Activated CD4-positive, alpha-beta T cell treated with anti-CD3 and anti-CD28 coated beads, Interleukin-2, amount 10 ng/mL, durations not matched to agents 24 days and 14 days (primary cell): ENCODE measurements around the gene TRIP4. TPM values are rescaled to one million over a fixed set of nuclear protein-coding genes. Genes with fewer than 3 reads are reported as not detected.
"Not testable (repeated sequence)": the region's sequence is repeated elsewhere in the genome, so short reads cannot be mapped to it uniquely, and the experiment has no call there.

Source experiments
- DNase-seq: peaks from one replicate; pipeline ENCODE4 v3.0.0; 2022
- H3K27ac Mint-ChIP-seq: one replicate; pipeline ENCODE4 v1.8.0; 2022; ENCODE audit warnings: mild to moderate bottlenecking, mixed read lengths
- H3K27me3 Mint-ChIP-seq: one replicate; pipeline ENCODE4 v1.8.0; 2022; ENCODE audit warnings: mixed read lengths
- H3K36me3 Mint-ChIP-seq: one replicate; pipeline ENCODE4 v1.8.0; 2022; ENCODE audit warnings: low read depth, mild to moderate bottlenecking, mixed read lengths
- H3K4me1 Mint-ChIP-seq: one replicate; pipeline ENCODE4 v1.8.0; 2021; ENCODE audit warnings: mixed read lengths
- H3K4me3 Mint-ChIP-seq: one replicate; pipeline ENCODE4 v1.8.0; 2022; ENCODE audit warnings: mild to moderate bottlenecking, moderate library complexity, mixed read lengths
- H3K9me3 Mint-ChIP-seq: one replicate; pipeline ENCODE4 v1.8.0; 2021; ENCODE audit warnings: mixed read lengths
- intact Hi-C: fragments of 100-400 bp; cut with micrococcal nuclease; formaldehyde crosslinking; loops from one replicate; pipeline ENCODE4 v1.15.1; 2023
- total RNA-seq: library from RNA; stranded (reverse); gene quantifications from 2 replicates; pipeline ENCODE4 v1.2.3, GENCODE V29; 2022

Gene TRIP4
- total RNA-seq, 1 donor from 2014 or later: 21.1 TPM

DNA sequence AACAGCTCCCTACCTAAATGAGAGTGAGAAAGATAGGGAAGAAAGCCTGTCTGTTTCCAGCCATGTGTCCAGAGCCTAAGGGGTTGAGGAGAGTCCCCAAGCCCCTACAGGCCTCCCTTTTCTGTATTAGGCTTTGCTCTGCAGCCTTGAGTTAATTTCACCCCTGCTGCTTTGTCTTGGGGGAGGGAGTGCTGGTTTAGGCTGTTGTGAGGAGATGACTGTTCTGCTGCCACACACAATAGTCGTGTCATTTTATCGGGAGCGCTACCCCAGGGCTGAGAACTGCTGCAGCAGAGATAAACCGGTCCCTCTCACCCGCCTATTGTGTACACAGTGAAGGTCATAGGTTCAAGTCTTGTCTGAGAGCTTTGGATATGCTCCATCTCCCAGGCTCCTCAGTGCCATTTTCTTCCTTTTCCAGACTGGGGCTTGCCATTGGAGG, 74.1 kb downstream of the TRIP4 start:
- H3K4me3 Mint-ChIP-seq: peak overlapping the region; percentile 92
- peak overlapping the region; percentile 90 for H3K27ac Mint-ChIP-seq
- intact Hi-C loops: loop anchor here (1.0 to 5.0 kb wide), 6 partner anchors 31 to 173 kb away; partner anchors contain the start of gene PCLAF
- H3K27me3 Mint-ChIP-seq: no peaks in the 10 kb centered on the region
- peaks cover 58% of the 10 kb centered on the region for H3K4me1 Mint-ChIP-seq
- peak; percentile 72 for DNase-seq
- H3K36me3 Mint-ChIP-seq: peaks cover 21% of the 10 kb centered on the region
- no peaks in the 10 kb centered on the region for H3K9me3 Mint-ChIP-seq

DNA sequence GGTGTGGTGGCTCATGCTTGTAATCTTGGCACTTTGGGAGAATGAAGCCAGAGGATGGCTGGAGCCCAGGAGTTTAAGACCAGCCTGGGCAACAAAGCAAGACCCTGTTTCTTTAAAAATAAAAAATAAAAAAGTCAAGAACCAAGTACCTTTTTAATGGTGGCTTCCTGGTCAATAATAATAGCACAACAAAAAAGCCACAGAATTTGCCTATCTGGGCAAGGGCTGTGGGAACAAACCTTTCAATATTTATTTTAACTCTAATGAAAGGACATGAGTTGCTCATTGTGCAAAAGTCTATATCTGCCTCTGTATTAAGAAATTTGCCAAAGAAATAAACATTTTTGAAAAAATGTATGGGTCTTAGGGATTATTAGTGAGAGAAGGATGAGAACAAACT, 74.9 kb downstream of the TRIP4 start:
- Mint-ChIP-seq H3K9me3 (no peaks in the 10 kb centered on the region), H3K4me3 (peak overlapping the region; percentile 92), H3K36me3 (peaks cover 20% of the 10 kb centered on the region), H3K27me3 (no peaks in the 10 kb centered on the region), H3K4me1 (peaks cover 61% of the 10 kb centered on the region), H3K27ac (peak overlapping the region; percentile 90)
- DNase-seq: no peak
- intact Hi-C loops: loop anchor here (5.0 kb wide), 2 partner anchors 40 to 120 kb away; no protein-coding TSS in a partner anchor

- Mint-ChIP-seq H3K36me3 (peaks cover 24% of the 10 kb centered on the region), H3K27me3 (no peaks in the 10 kb centered on the region), H3K9me3 (no peaks in the 10 kb centered on the region), H3K4me1 (peaks cover 64% of the 10 kb centered on the region), H3K4me3 (peak overlapping the region; percentile 36), H3K27ac (peak overlapping the region; percentile 54)
- intact Hi-C loops: loop anchor here (5.0 kb wide), 2 partner anchors 38 to 118 kb away; no protein-coding TSS in a partner anchor
- no peak for DNase-seq
Observed at GRCh38 chr15:64464276-64465005, 76.8 kb downstream of the TRIP4 start.

DNA sequence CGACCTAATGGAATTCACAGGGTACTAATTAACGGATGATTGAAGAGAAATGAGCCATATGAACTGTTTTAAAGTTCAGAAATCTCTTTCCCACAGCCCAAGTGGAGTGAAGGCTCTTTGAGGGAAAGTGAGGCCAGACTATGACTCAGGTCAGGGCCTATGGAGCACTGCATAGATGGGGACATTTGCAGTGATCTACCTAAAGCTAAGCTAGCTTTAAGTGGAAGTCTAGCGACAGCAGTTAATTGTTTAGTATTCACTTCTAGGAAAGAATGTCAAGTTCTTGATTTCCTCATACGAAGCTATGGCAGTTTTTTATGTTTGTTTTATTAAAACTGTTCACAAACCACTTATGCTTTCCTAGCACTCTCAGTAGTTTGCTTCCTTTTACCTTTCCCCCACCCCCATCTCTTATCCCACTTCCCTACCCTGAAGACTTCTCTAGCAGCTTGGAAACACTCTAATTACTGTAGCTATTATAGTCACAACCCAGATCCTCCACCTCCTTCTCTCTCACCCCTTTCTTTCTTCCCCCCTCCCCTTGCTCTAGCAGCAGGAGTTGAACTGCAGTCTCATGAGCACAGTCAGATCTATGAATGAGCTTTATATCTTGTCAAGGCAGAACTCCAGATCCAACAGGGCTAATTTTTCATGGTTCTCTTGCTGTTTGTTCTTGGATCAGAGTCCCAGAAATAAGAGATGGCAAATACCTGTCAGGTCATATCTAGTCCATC, 78.9 kb downstream of the TRIP4 start:
- no peaks in the 10 kb centered on the region for H3K9me3 Mint-ChIP-seq
- H3K4me3 Mint-ChIP-seq: no peak overlapping the region
- peak overlapping the region; percentile 3 for H3K27ac Mint-ChIP-seq
- intact Hi-C loops: no loop called here
- peaks cover 53% of the 10 kb centered on the region for H3K4me1 Mint-ChIP-seq
- DNase-seq: no peak
- H3K36me3 Mint-ChIP-seq: peaks cover 21% of the 10 kb centered on the region
- H3K27me3 Mint-ChIP-seq: no peaks in the 10 kb centered on the region

- intact Hi-C loops: no loop called here
- H3K27ac Mint-ChIP-seq: no peak overlapping the region
Observed at GRCh38 chr15:64472161-64472560, 84.5 kb downstream of the TRIP4 start.

GRCh38 chr15:64474846-64475245, 87.2 kb downstream of the TRIP4 start:
- Mint-ChIP-seq H3K9me3 (no peaks in the 10 kb centered on the region), H3K36me3 (peaks cover 22% of the 10 kb centered on the region), H3K4me3 (no peak overlapping the region), H3K4me1 (peaks cover 19% of the 10 kb centered on the region), H3K27me3 (no peaks in the 10 kb centered on the region), H3K27ac (no peak overlapping the region)
- intact Hi-C loops: no loop called here
- DNase-seq: no peak

More at GRCh38 chr15:64472161-64472560, 84.5 kb downstream of the TRIP4 start:
- no peaks in the 10 kb centered on the region for H3K9me3 Mint-ChIP-seq
- H3K27me3 Mint-ChIP-seq: no peaks in the 10 kb centered on the region
- no peak overlapping the region for H3K4me3 Mint-ChIP-seq
- H3K4me1 Mint-ChIP-seq: peaks cover 33% of the 10 kb centered on the region
- peaks cover 28% of the 10 kb centered on the region for H3K36me3 Mint-ChIP-seq
- no peak for DNase-seq

- Mint-ChIP-seq H3K27ac (peak overlapping the region; percentile 17), H3K36me3 (peaks cover 22% of the 10 kb centered on the region), H3K4me3 (no peak overlapping the region), H3K9me3 (no peaks in the 10 kb centered on the region), H3K4me1 (peaks cover 19% of the 10 kb centered on the region), H3K27me3 (no peaks in the 10 kb centered on the region)
- intact Hi-C loops: no loop called here
- DNase-seq: no peak
Observed at GRCh38 chr15:64476550-64476949, 88.9 kb downstream of the TRIP4 start.

DNA sequence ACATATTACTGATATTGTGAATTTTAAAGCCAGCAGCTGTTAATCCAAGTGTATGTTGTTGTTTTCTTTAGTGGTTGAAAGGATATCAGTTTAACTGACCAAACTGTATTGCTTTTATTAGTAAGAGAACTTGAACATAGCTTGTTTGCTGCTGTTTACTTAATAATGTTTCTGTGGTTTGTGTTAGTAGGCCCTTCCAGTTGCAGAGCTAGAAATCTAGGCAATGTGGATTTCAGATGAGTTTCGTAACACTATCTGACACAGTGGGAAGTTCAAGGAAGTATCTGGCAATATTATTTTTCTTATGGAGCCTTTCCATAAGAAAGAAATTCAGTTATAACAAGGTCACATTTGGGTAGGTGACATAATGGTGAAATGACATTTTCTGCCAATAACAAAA, 91.2 kb downstream of the TRIP4 start:
- no peaks in the 10 kb centered on the region for H3K9me3 Mint-ChIP-seq
- H3K4me1 Mint-ChIP-seq: peaks cover 18% of the 10 kb centered on the region
- peaks cover 26% of the 10 kb centered on the region for H3K36me3 Mint-ChIP-seq
- intact Hi-C loops: no loop called here
- H3K27ac Mint-ChIP-seq: no peak overlapping the region
- no peaks in the 10 kb centered on the region for H3K27me3 Mint-ChIP-seq
- no peak for DNase-seq
- H3K4me3 Mint-ChIP-seq: no peak overlapping the region

DNA sequence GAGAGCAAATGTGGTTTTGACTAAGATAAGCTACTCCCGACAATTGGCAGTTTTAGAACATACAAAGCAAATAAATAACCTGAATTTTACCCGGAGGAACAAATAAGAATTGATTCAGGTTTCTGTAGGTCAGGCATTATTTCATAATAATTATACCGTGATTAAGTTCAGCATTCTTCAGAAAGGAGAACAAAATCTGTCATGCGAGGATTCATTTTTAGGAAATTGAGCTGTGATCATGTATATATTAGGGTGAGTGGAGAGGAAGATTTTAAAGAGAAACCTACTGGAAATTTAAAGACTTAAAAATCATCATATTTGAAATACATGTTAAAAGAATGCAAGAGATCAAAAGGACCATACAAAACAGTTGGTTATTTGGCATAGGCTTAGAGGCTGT, 93.3 kb downstream of the TRIP4 start:
- Mint-ChIP-seq H3K9me3 (no peaks in the 10 kb centered on the region), H3K4me1 (peaks cover 16% of the 10 kb centered on the region), H3K27me3 (no peaks in the 10 kb centered on the region), H3K4me3 (no peak overlapping the region), H3K36me3 (peaks cover 24% of the 10 kb centered on the region), H3K27ac (no peak overlapping the region)
- no peak for DNase-seq
- intact Hi-C loops: no loop called here

GRCh38 chr15:64483749-64484148, 96.1 kb downstream of the TRIP4 start:
- no peak for DNase-seq
- H3K4me1 Mint-ChIP-seq: peaks cover 12% of the 10 kb centered on the region
- no peak overlapping the region for H3K4me3 Mint-ChIP-seq
- H3K27ac Mint-ChIP-seq: no peak overlapping the region
- H3K27me3 Mint-ChIP-seq: no peaks in the 10 kb centered on the region
- intact Hi-C loops: no loop called here
- peaks cover 25% of the 10 kb centered on the region for H3K36me3 Mint-ChIP-seq
- H3K9me3 Mint-ChIP-seq: no peaks in the 10 kb centered on the region

DNA sequence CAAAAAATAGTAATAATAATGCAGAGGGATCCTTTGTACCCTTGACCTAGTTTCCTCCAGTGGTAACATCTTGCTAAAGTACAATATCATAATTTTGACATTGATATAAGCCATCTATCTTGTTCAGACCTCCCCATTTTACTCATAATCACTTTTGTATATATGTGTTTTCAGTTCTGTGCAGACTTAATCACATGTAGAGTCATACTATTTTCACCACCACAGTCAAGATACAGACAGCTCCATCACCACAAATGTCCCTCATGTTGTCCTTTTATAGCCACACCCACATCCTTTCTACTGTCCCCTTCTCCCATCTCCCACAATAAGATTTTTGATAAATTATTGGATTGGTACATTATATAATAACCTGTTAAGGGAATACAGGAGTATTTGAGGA, 98.2 kb downstream of the TRIP4 start:
- no peaks in the 10 kb centered on the region for H3K9me3 Mint-ChIP-seq
- intact Hi-C loops: no loop called here
- peaks cover 17% of the 10 kb centered on the region for H3K4me1 Mint-ChIP-seq
- H3K27ac Mint-ChIP-seq: no peak overlapping the region
- H3K27me3 Mint-ChIP-seq: no peaks in the 10 kb centered on the region
- H3K36me3 Mint-ChIP-seq: peaks cover 34% of the 10 kb centered on the region
- no peak for DNase-seq
- H3K4me3 Mint-ChIP-seq: no peak overlapping the region

- Mint-ChIP-seq H3K4me1 (peaks cover 25% of the 10 kb centered on the region), H3K4me3 (no peak overlapping the region), H3K36me3 (peaks cover 37% of the 10 kb centered on the region), H3K9me3 (no peaks in the 10 kb centered on the region), H3K27ac (no peak overlapping the region), H3K27me3 (no peaks in the 10 kb centered on the region)
- intact Hi-C loops: no loop called here
- no peak for DNase-seq
Observed at GRCh38 chr15:64490598-64491259, 103.1 kb downstream of the TRIP4 start.

DNA sequence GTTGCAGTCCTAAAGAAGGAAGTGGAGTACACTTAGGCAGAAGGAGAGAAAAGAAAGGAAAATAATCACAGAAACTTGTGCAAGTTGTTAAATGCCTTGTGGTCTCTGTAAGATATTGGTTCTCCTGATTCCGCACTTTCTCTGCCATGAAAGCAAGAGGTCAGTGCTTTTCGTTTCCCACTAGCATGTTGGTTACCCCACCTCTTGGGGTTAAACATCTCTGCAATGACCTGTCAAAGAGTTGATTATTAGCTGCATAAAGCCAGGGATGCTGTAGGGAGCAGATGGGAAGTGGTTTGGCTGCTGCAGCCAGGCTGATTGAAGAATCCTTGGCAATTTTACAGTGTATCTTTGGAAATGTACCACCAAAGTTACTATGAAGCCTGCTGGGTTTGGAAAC, 106.0 kb downstream of the TRIP4 start:
- Mint-ChIP-seq H3K4me3 (no peak overlapping the region), H3K27ac (no peak overlapping the region), H3K9me3 (no peaks in the 10 kb centered on the region)

GRCh38 chr15:64495968-64496367, 108.3 kb downstream of the TRIP4 start:
- H3K9me3 Mint-ChIP-seq, H3K27me3 Mint-ChIP-seq, H3K4me3 Mint-ChIP-seq, DNase-seq, H3K27ac Mint-ChIP-seq, intact Hi-C loops: not testable (repeated sequence)
- Mint-ChIP-seq H3K36me3 (peaks cover 55% of the 10 kb centered on the region), H3K4me1 (peaks cover 35% of the 10 kb centered on the region)

More for the DNA sequence above, 106.0 kb downstream of the TRIP4 start:
- DNase-seq: no peak
- H3K4me1 Mint-ChIP-seq: peaks cover 23% of the 10 kb centered on the region
- peaks cover 46% of the 10 kb centered on the region for H3K36me3 Mint-ChIP-seq
- intact Hi-C loops: no loop called here
- no peaks in the 10 kb centered on the region for H3K27me3 Mint-ChIP-seq
